H9 (cell line): ENCODE results near the gene USP34. TPM values are rescaled to one million over a fixed set of nuclear protein-coding genes. Genes with fewer than 3 reads are reported as not detected.

ENCODE experiments used
- DNase-seq: peaks from one replicate; pipeline ENCODE4 v3.0.0-alpha.2; 2017
- H2AFZ ChIP-seq: one replicate; pipeline ENCODE4 v1.6.1; 2013; ENCODE audit warnings: mild to moderate bottlenecking, low read length, control low read depth, moderate library complexity
- H2AK5ac ChIP-seq: 2 replicates; pipeline ENCODE4 v1.6.1; 2013; ENCODE audit warnings: low read length, control low read depth, mixed read lengths; ENCODE audit not compliant: insufficient read length
- H2BK120ac ChIP-seq: one replicate; pipeline ENCODE4 v1.6.1; 2013; ENCODE audit warnings: low read depth, mild to moderate bottlenecking, low read length, control low read depth, inconsistent platforms; ENCODE audit not compliant: poor library complexity, severe bottlenecking
- H2BK12ac ChIP-seq: 2 replicates; pipeline ENCODE4 v1.6.1; 2013; ENCODE audit warnings: low read length, control low read depth, mixed read lengths, low read depth; ENCODE audit not compliant: insufficient read length
- H2BK15ac ChIP-seq: 2 replicates; pipeline ENCODE4 v1.6.1; 2013; ENCODE audit warnings: low read depth, low read length, control low read depth
- H2BK20ac ChIP-seq: one replicate; pipeline ENCODE4 v1.6.1; 2013; ENCODE audit warnings: low read depth, mild to moderate bottlenecking, low read length, control low read depth, inconsistent platforms; ENCODE audit not compliant: poor library complexity, severe bottlenecking
- H2BK5ac ChIP-seq: 2 replicates; pipeline ENCODE4 v1.6.1; 2013; ENCODE audit warnings: low read length, control low read depth, mixed read lengths; ENCODE audit not compliant: insufficient read length
- H3K14ac ChIP-seq: 2 replicates; pipeline ENCODE4 v1.6.1; 2013; ENCODE audit warnings: low read length, control low read depth; ENCODE audit not compliant: insufficient read depth
- H3K18ac ChIP-seq: 2 replicates; pipeline ENCODE4 v1.6.1; 2013; ENCODE audit warnings: low read depth, mild to moderate bottlenecking, mixed read lengths, low read length, control low read depth; ENCODE audit not compliant: insufficient read length
- H3K23ac ChIP-seq: 2 replicates; pipeline ENCODE4 v1.6.1; 2013; ENCODE audit warnings: low read length, control low read depth, mixed read lengths, low read depth; ENCODE audit not compliant: insufficient read length
- H3K23me2 ChIP-seq: 2 replicates; pipeline ENCODE4 v1.6.1; 2013; ENCODE audit warnings: low read depth, mild to moderate bottlenecking, mixed read lengths, low read length, control low read depth; ENCODE audit not compliant: insufficient read length, poor library complexity, severe bottlenecking
- H3K27ac ChIP-seq: 2 replicates; pipeline ENCODE4 v1.5.1; 2013; ENCODE audit warnings: low read length, control low read depth, mixed read lengths, low read depth; ENCODE audit not compliant: insufficient read length
- H3K27me3 ChIP-seq: 2 replicates; pipeline ENCODE4 v1.6.1; 2013; ENCODE audit warnings: low read length, control low read depth, inconsistent platforms; ENCODE audit not compliant: insufficient read depth
- H3K4ac ChIP-seq: 2 replicates; pipeline ENCODE4 v1.6.1; 2013; ENCODE audit warnings: low read depth, mild to moderate bottlenecking, control low read depth, inconsistent platforms, low read length, moderate library complexity
- H3K4me1 ChIP-seq: 2 replicates; pipeline ENCODE4 v1.6.1; 2013; ENCODE audit warnings: low read length, control low read depth, inconsistent platforms; ENCODE audit not compliant: insufficient read depth
- H3K4me2 ChIP-seq: 2 replicates; pipeline ENCODE4 v1.6.1; 2013; ENCODE audit warnings: low read length, control low read depth, mixed read lengths; ENCODE audit not compliant: insufficient read length, insufficient read depth
- H3K56ac ChIP-seq: 2 replicates; pipeline ENCODE4 v1.6.1; 2013; ENCODE audit warnings: low read depth, mild to moderate bottlenecking, mixed read lengths, low read length, control low read depth; ENCODE audit not compliant: insufficient read length
- H3K79me1 ChIP-seq: 2 replicates; pipeline ENCODE4 v1.6.1; 2013; ENCODE audit warnings: low read depth, mild to moderate bottlenecking, moderate library complexity, low read length, control low read depth, inconsistent platforms; ENCODE audit not compliant: insufficient read depth, poor library complexity, severe bottlenecking
- H3K79me2 ChIP-seq: 2 replicates; pipeline ENCODE4 v1.6.1; 2013; ENCODE audit warnings: low read length, control low read depth, inconsistent platforms; ENCODE audit not compliant: insufficient read depth
- H3K9ac ChIP-seq: 2 replicates; pipeline ENCODE4 v1.6.1; 2013; ENCODE audit warnings: low read length, control low read depth, mixed read lengths; ENCODE audit not compliant: insufficient read length; ENCODE audit errors: extremely low read depth
- H3K9me3 ChIP-seq: one replicate; pipeline ENCODE4 v1.6.1; 2013; ENCODE audit warnings: low read depth, low read length, inconsistent platforms; ENCODE audit not compliant: control insufficient read depth
- H3T11ph ChIP-seq: one replicate; pipeline ENCODE4 v1.6.1; 2013; ENCODE audit warnings: mild to moderate bottlenecking, low read length, control low read depth, inconsistent platforms
- H4K20me1 ChIP-seq: one replicate; pipeline ENCODE4 v1.6.1; 2013; ENCODE audit not compliant: control insufficient read depth, insufficient read length, insufficient read depth
- H4K5ac ChIP-seq: 2 replicates; pipeline ENCODE4 v1.6.1; 2013; ENCODE audit warnings: low read depth, mild to moderate bottlenecking, mixed read lengths, low read length, control low read depth; ENCODE audit not compliant: insufficient read length
- H4K8ac ChIP-seq: replicated peaks from 2 replicates; pipeline ENCODE4 v1.6.1; 2013; ENCODE audit warnings: low read length, control low read depth, mixed read lengths, low read depth; ENCODE audit not compliant: insufficient read length
- H4K91ac ChIP-seq: 2 replicates; pipeline ENCODE4 v1.6.1; 2013; ENCODE audit warnings: low read depth, mild to moderate bottlenecking, moderate library complexity, mixed read lengths, low read length, control low read depth; ENCODE audit not compliant: insufficient read length
- H3K27ac Mint-ChIP-seq, 3 experiments: 2 replicates in 2 of 3; 3 replicates in 1 of 3; pipeline ENCODE4 v1.8.0; 2020 to 2021; ENCODE audit warnings: mixed read lengths in 3 of 3, mild to moderate bottlenecking in 1 of 3, moderate library complexity in 1 of 3
- H3K27me3 Mint-ChIP-seq: 2 replicates; pipeline ENCODE4 v1.8.0; 2021; ENCODE audit warnings: low read depth, mild to moderate bottlenecking, moderate library complexity, mixed read lengths
- H3K36me3 Mint-ChIP-seq, 3 experiments: 2 replicates in 2 of 3; 3 replicates in 1 of 3; pipeline ENCODE4 v1.8.0; 2020 to 2021; ENCODE audit warnings: low read depth in 3 of 3, mixed read lengths in 3 of 3; ENCODE audit not compliant: insufficient read depth in 1 of 3
- H3K4me1 Mint-ChIP-seq, 2 experiments: 2 replicates each; pipeline ENCODE4 v1.8.0; 2020; ENCODE audit warnings: mixed read lengths in 2 of 2
- H3K4me3 Mint-ChIP-seq, 2 experiments: 2 replicates in 1 of 2; 3 replicates in 1 of 2; pipeline ENCODE4 v1.8.0; 2020 to 2021; ENCODE audit warnings: mild to moderate bottlenecking in 2 of 2, mixed read lengths in 2 of 2, moderate library complexity in 1 of 2
- H3K9me3 Mint-ChIP-seq, 2 experiments: 2 replicates in 1 of 2; 3 replicates in 1 of 2; pipeline ENCODE4 v1.8.0; 2020; ENCODE audit warnings: mild to moderate bottlenecking in 2 of 2, mixed read lengths in 2 of 2, moderate library complexity in 1 of 2
- WGBS: extraction: QIAGEN DNeasy Blood & Tissue Kit; methylation state at CpG from one replicate; pipeline ENCODE4 v1.1.7; 2013; ENCODE audit warnings: missing lambda C conversion rate, low lambda C conversion rate, mixed read lengths; ENCODE audit not compliant: insufficient read length; ENCODE audit errors: extremely low coverage; 5-methylcytosine and 5-hydroxymethylcytosine counted together
- total RNA-seq: library from RNA; stranded (reverse); gene quantifications from 2 replicates; pipeline ENCODE4 v1.2.1, GENCODE V29; 2021
- TF ChIP-seq, protein P1 (sequence below): fragments of 200-600 bp; sonication (generic); conservative IDR thresholded peaks from 3 replicates; pipeline ENCODE4 v1.8.0; 2021; ENCODE audit warnings: antibody characterized with exemption, mild to moderate bottlenecking

The USP34 gene
- total RNA-seq, 1 experiment from 2014 or later: 93.9 TPM

DNA sequence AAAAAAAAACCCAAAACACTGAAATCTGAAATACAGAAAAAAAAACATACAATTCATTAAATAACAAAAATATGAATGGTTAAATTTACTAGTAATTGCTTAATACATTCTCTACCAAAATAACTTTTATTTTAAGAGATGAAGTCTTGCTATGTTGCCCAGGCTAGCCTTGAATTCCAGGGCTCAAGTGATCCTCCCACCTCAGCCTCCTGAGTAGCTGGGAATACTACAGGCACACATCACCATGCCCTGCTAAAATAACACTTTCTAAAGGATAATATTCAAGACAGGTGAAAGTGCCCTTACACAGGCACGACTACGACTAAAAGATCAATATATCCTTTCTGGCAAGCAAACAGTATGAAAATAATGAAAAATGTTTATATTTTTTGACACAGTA is 9.5 kb downstream of the USP34 start:
- Histone ChIP-seq H3K14ac (no peak overlapping the region), H4K20me1 (no peaks in the 10 kb centered on the region), H3K56ac (no peak overlapping the region), H3K79me1 (peaks cover 6% of the 10 kb centered on the region), H3K27me3 (no peaks in the 10 kb centered on the region), H3K27ac (no peak overlapping the region), H2AFZ (no peak overlapping the region), H3K23ac (no peak overlapping the region), H2BK120ac (no peak overlapping the region), H3K9me3 (no peaks in the 10 kb centered on the region), H4K8ac (no peak overlapping the region), H2AK5ac (no peak overlapping the region), H4K91ac (no peak overlapping the region), H2BK20ac (no peak overlapping the region), H2BK15ac (no peak overlapping the region), H3K79me2 (peaks cover 64% of the 10 kb centered on the region), H3K4ac (no peak overlapping the region), H3K4me2 (no peak overlapping the region), H3K18ac (no peak overlapping the region), H3K4me1 (no peaks in the 10 kb centered on the region; the same call in 1 of the 2 replicates), H2BK12ac (no peak overlapping the region), H3T11ph (no peak overlapping the region), H4K5ac (no peak overlapping the region), H3K23me2 (no peaks in the 10 kb centered on the region), H2BK5ac (no peak overlapping the region), H3K9ac (no peak overlapping the region)
- H3K4me3 Mint-ChIP-seq: no peak overlapping the region
- no peak overlapping the region for H3K27ac Mint-ChIP-seq
- peaks cover 19 to 25% of the 10 kb centered on the region in 2 experiments for H3K4me1 Mint-ChIP-seq
- H3K36me3 Mint-ChIP-seq: peaks cover 0 to 7% (median 2%) of the 10 kb centered on the region in 3 experiments; a peak in 4 of 7 replicates
- H3K27me3 Mint-ChIP-seq: no peaks in the 10 kb centered on the region
- TF ChIP-seq, protein P1, sequence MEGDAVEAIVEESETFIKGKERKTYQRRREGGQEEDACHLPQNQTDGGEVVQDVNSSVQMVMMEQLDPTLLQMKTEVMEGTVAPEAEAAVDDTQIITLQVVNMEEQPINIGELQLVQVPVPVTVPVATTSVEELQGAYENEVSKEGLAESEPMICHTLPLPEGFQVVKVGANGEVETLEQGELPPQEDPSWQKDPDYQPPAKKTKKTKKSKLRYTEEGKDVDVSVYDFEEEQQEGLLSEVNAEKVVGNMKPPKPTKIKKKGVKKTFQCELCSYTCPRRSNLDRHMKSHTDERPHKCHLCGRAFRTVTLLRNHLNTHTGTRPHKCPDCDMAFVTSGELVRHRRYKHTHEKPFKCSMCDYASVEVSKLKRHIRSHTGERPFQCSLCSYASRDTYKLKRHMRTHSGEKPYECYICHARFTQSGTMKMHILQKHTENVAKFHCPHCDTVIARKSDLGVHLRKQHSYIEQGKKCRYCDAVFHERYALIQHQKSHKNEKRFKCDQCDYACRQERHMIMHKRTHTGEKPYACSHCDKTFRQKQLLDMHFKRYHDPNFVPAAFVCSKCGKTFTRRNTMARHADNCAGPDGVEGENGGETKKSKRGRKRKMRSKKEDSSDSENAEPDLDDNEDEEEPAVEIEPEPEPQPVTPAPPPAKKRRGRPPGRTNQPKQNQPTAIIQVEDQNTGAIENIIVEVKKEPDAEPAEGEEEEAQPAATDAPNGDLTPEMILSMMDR: no peak
- WGBS: no CpG with 5 or more reads among the region's 2 CpGs
- no peak for DNase-seq
- no peaks in the 10 kb centered on the region; a peak in 1 of 5 replicates for H3K9me3 Mint-ChIP-seq
